Breast epithelium (tissue), 4 donors: ENCODE data around the gene CAMKK2. TPM values are rescaled to one million over a fixed set of nuclear protein-coding genes. Genes with fewer than 3 reads are reported as not detected.

Experiments used
- DNase-seq, 2 donors: peaks; one replicate each; pipeline ENCODE4 v3.0.0-alpha.2; 2019; ENCODE audit warnings: low spot score in 2 of 2
- H3K27ac ChIP-seq, 2 donors: fragments of 200-600 bp; sonication (generic) in 1 of 2; one replicate each; pipeline ENCODE4 v1.5.1; 2016 to 2019; ENCODE audit warnings: mild to moderate bottlenecking in 1 of 2
- H3K27me3 ChIP-seq, 2 donors: fragments of 200-600 bp; sonication (generic) in 1 of 2; one replicate each; pipeline versions ENCODE4 v1.5.1 to v1.6.0; 2017 to 2019; ENCODE audit warnings: control low read depth in 1 of 2, mild to moderate bottlenecking in 1 of 2
- H3K36me3 ChIP-seq: fragments of 200-600 bp; one replicate; pipeline ENCODE4 v1.5.1; 2019
- H3K4me1 ChIP-seq, 2 donors: fragments of 200-600 bp; sonication (generic); one replicate each; pipeline ENCODE4 v1.5.1; 2016 to 2019; ENCODE audit warnings: control low read depth in 1 of 2
- H3K4me3 ChIP-seq, 3 donors: fragments of 200-600 bp; sonication (generic); 1 replicate in 2 of 3; 2 replicates in 1 of 3; pipeline ENCODE4 v1.5.1; 2016 to 2019; ENCODE audit warnings: mild to moderate bottlenecking in 3 of 3, moderate library complexity in 2 of 3
- H3K9me3 ChIP-seq, 2 donors: fragments of 200-600 bp; sonication (generic) in 1 of 2; one replicate each; pipeline ENCODE4 v1.5.1; 2016 to 2019; ENCODE audit warnings: control low read depth in 1 of 2
- CTCF ChIP-seq, 3 donors: fragments of 450-650 bp; IDR thresholded peaks; one replicate each; pipeline ENCODE4 v1.5.1; 2016 to 2017; ENCODE audit warnings: antibody characterized with exemption in 3 of 3, mild to moderate bottlenecking in 3 of 3, moderate library complexity in 3 of 3
- POLR2A ChIP-seq: fragments of 450-650 bp; IDR thresholded peaks from one replicate; pipeline ENCODE4 v1.6.1; 2016; ENCODE audit warnings: antibody characterized with exemption, mild to moderate bottlenecking, moderate library complexity
- POLR2AphosphoS5 ChIP-seq, 3 donors: sonication (generic); formaldehyde crosslinking; IDR thresholded peaks; one replicate each; pipeline ENCODE4 v1.6.1; 2017; ENCODE audit warnings: antibody characterized with exemption in 3 of 3
- intact Hi-C: fragments of 100-400 bp; cut with DNase I; formaldehyde crosslinking; loops from one replicate; pipeline ENCODE4 v1.15.1; 2023; ENCODE audit warnings: low total_unique reads
- total RNA-seq, 3 donors: library from RNA; depleted of rRNA; stranded (reverse); fragments of >200 nt; gene quantifications; one replicate each; pipeline ENCODE4 v1.1.0, GENCODE V29; 2016

Gene CAMKK2
- total RNA-seq, 3 donors from 2014 or later: 27.4 to 32.0 (median 29.2) TPM

- intact Hi-C loops: no loop called here
- DNase-seq: no peak
- Histone ChIP-seq H3K27me3 (no peaks in the 10 kb centered on the region), H3K27ac (no peak overlapping the region), H3K4me3 (no peak overlapping the region), H3K9me3 (no peaks in the 10 kb centered on the region), H3K4me1 (no peaks in the 10 kb centered on the region), H3K36me3 (peaks cover 7% of the 10 kb centered on the region)
- TF ChIP-seq POLR2A: no peak
- no peak for TF ChIP-seq CTCF (IDR thresholded peaks at IDR 0.05)
- TF ChIP-seq POLR2AphosphoS5 (IDR thresholded peaks at IDR 0.05): no peak
Observed at GRCh38 chr12:121255433-121255832, 41.1 kb downstream of the CAMKK2 start.

- H3K9me3 ChIP-seq: no peaks in the 10 kb centered on the region
- intact Hi-C loops: no loop called here
- H3K27me3 ChIP-seq: no peaks in the 10 kb centered on the region
- no peak overlapping the region for H3K4me3 ChIP-seq
- TF ChIP-seq POLR2A (no peak), POLR2AphosphoS5 (IDR thresholded peaks at IDR 0.05) (no peak), CTCF (IDR thresholded peaks at IDR 0.05) (no peak)
- DNase-seq: no peak
- no peaks in the 10 kb centered on the region for H3K4me1 ChIP-seq
- H3K27ac ChIP-seq: no peak overlapping the region
- H3K36me3 ChIP-seq: peaks cover 7% of the 10 kb centered on the region
Observed at GRCh38 chr12:121253638-121254335, 42.7 kb downstream of the CAMKK2 start.

- H3K36me3 ChIP-seq: peaks cover 7% of the 10 kb centered on the region
- DNase-seq: no peak
- intact Hi-C loops: no loop called here
Observed at GRCh38 chr12:121252712-121253345, 43.7 kb downstream of the CAMKK2 start.

GRCh38 chr12:121251838-121252237 lies 44.7 kb downstream of the CAMKK2 start:
- Histone ChIP-seq H3K4me1 (no peaks in the 10 kb centered on the region), H3K27ac (no peak overlapping the region), H3K4me3 (no peak overlapping the region), H3K36me3 (peaks cover 7% of the 10 kb centered on the region), H3K9me3 (no peaks in the 10 kb centered on the region), H3K27me3 (no peaks in the 10 kb centered on the region)
- TF ChIP-seq CTCF (IDR thresholded peaks at IDR 0.05) (no peak), POLR2AphosphoS5 (IDR thresholded peaks at IDR 0.05) (no peak), POLR2A (no peak)
- intact Hi-C loops: no loop called here
- no peak for DNase-seq

More at GRCh38 chr12:121252712-121253345, 43.7 kb downstream of the CAMKK2 start:
- H3K4me3 ChIP-seq: no peak overlapping the region
- TF ChIP-seq POLR2A (no peak), POLR2AphosphoS5 (IDR thresholded peaks at IDR 0.05) (no peak), CTCF (IDR thresholded peaks at IDR 0.05) (no peak)
- no peak overlapping the region for H3K27ac ChIP-seq
- H3K27me3 ChIP-seq: no peaks in the 10 kb centered on the region
- H3K9me3 ChIP-seq: no peaks in the 10 kb centered on the region
- no peaks in the 10 kb centered on the region for H3K4me1 ChIP-seq

GRCh38 chr12:121250359-121250758 lies 46.1 kb downstream of the CAMKK2 start:
- DNase-seq: no peak
- intact Hi-C loops: no loop called here
- no peak for TF ChIP-seq CTCF (IDR thresholded peaks at IDR 0.05)
- Histone ChIP-seq H3K9me3 (no peaks in the 10 kb centered on the region), H3K27ac (no peak overlapping the region), H3K4me1 (no peaks in the 10 kb centered on the region), H3K4me3 (no peak overlapping the region), H3K27me3 (no peaks in the 10 kb centered on the region), H3K36me3 (peaks cover 7% of the 10 kb centered on the region)
